Pancreas (tissue), 10 donors: ENCODE measurements around the gene RTRAF. TPM values are rescaled to one million over a fixed set of nuclear protein-coding genes. Genes with fewer than 3 reads are reported as not detected.
A peak's percentile ranks its signal among the peaks of the same experiment; 100 is the strongest.

Experiments used
- ATAC-seq, 4 donors: fragments of 200-7000 bp; cut with Tn5 transposase; one replicate each; pipeline versions ENCODE4 v1.8.0 to v1.9.1; 2020; ENCODE audit warnings: mild to moderate bottlenecking in 4 of 4, moderate library complexity in 4 of 4
- DNase-seq, 6 donors: peaks; one replicate each; pipeline ENCODE4 v3.0.0-alpha.2; 2020
- FAIRE-seq: peaks from 2 replicates; lab custom pipeline; 2012; peaks lifted over from hg19 to GRCh38; lab: Jason Lieb, UNC
- H3K27ac ChIP-seq, 4 donors: fragments of 200-600 bp; sonication (generic); 1 replicate in 3 of 4; 2 replicates in 1 of 4; pipeline versions ENCODE4 v1.5.0 to v1.8.0; 2020
- H3K27me3 ChIP-seq, 4 donors: fragments of 200-600 bp; one replicate each; pipeline ENCODE4 v1.8.0; 2021
- H3K36me3 ChIP-seq, 3 donors: fragments of 200-600 bp; sonication (generic) in 1 of 3; one replicate each; pipeline versions ENCODE4 v1.5.0 to v1.8.0; 2020 to 2021
- H3K4me1 ChIP-seq, 3 donors: fragments of 200-600 bp; one replicate each; pipeline ENCODE4 v1.8.0; 2021
- H3K4me3 ChIP-seq, 4 donors: fragments of 200-600 bp; sonication (generic) in 2 of 4; one replicate each; pipeline versions ENCODE4 v1.5.0 to v1.8.0; 2020 to 2021
- H3K9me3 ChIP-seq, 4 donors: fragments of 200-600 bp; one replicate each; pipeline ENCODE4 v1.8.0; 2021
- CTCF ChIP-seq, 4 donors: fragments of 200-600 bp; sonication (generic) in 3 of 4; IDR thresholded peaks; one replicate each; pipeline versions ENCODE4 v1.5.0 to v1.8.0; 2021; ENCODE audit warnings: antibody characterized with exemption in 4 of 4
- WGBS, 2 donors: extraction: QIAGEN DNeasy Blood & Tissue Kit; methylation state at CpG; one replicate each; pipeline ENCODE4 v1.1.7; 2013; 5-methylcytosine and 5-hydroxymethylcytosine counted together
- intact Hi-C, 3 donors: fragments of 100-400 bp; cut with DNase I; formaldehyde crosslinking; loops; one replicate each; pipeline versions ENCODE4 v1.11.1 to v1.14.2; 2022
- polyA plus RNA-seq, 2 donors: library from polyadenylated mRNA; stranded (reverse); fragments of 200-250 nt; gene quantifications; one replicate each; pipeline ENCODE4 v1.2.3, GENCODE V29; 2013
- total RNA-seq, 6 donors: library from RNA; stranded (reverse); fragmentation: NEBNext Ultra II Directional in 4 of 6; extraction: Animal tissue kit (Norgen Biotek cat#: 25700) in 4 of 6; gene quantifications; one replicate each; pipeline versions ENCODE4 v1.2.1 to v1.2.4, GENCODE V29; 2021 to 2023
- donor health status: healthy with polysubstance abuse.
- donor health status: DM: no; HTN: no; CAD: no; lungs with moderate emphysema.
- donor health status: DM: no; HTN: no; CAD: no.
- donor health status: control.
- donor health status: control.
- donor health status: Bipolar disorder and iron deficiency.
- donor health status: DM: yes; HTN: yes; CAD: no.
- donor health status: DM: no; HTN: no; CAD: no.
- donor health status: DM: no; HTN: no; CAD: no.
- donor health status: DM: yes; HTN: yes; CAD: no.

The RTRAF gene
- total and polyA plus RNA-seq, 8 donors, result 57.5 to 96.4 (median 69.0) TPM

DNA sequence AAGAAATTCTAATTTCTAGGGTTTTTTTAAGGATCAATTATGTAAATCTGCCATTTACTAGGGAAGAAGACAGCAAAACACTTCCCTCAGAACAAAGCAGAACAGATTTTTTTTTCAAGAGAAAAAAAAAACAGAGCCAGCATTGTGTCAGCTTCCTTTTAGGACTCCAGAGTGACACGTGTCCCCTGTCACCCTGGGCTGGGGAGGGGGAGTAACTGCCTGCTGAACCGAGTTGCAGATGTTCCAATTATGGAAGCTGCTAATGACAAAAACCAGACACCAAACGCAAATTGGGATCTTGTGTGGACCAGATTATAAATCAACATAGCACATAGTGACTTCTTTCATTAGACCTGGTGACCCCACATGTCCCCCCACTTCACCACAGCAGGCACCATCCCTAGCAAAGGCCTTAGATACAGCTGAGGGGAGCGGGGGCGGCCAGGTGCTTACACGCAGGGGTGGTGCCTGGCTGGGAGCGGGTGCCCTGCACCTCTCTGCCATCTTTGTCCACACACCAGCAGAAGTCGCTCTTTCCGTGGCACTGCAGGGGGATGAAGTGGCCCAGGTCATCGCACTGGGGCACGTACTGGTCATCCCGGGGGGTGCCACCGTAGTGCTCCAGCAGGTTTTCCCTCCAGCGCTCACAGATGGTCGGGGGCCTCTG is 25.4 kb downstream of the RTRAF start:
- 82% methylated on average over 15 of the region's 15 CpGs for WGBS, 2 donors
- DNase-seq (no peak), ATAC-seq (no peak), FAIRE-seq (no peak)
- H3K27me3 ChIP-seq, result no peaks in the 10 kb centered on the region
- no peak overlapping the region for H3K27ac ChIP-seq
- no peak for TF ChIP-seq CTCF (IDR thresholded peaks at IDR 0.05)
- peaks cover 0 to 18% (median 1%) of the 10 kb centered on the region in 3 donors for H3K36me3 ChIP-seq
- H3K4me1 ChIP-seq, result no peaks in the 10 kb centered on the region
- no peak overlapping the region for H3K4me3 ChIP-seq
- H3K9me3 ChIP-seq, result no peaks in the 10 kb centered on the region
- intact Hi-C loops, result no loop called here

DNA sequence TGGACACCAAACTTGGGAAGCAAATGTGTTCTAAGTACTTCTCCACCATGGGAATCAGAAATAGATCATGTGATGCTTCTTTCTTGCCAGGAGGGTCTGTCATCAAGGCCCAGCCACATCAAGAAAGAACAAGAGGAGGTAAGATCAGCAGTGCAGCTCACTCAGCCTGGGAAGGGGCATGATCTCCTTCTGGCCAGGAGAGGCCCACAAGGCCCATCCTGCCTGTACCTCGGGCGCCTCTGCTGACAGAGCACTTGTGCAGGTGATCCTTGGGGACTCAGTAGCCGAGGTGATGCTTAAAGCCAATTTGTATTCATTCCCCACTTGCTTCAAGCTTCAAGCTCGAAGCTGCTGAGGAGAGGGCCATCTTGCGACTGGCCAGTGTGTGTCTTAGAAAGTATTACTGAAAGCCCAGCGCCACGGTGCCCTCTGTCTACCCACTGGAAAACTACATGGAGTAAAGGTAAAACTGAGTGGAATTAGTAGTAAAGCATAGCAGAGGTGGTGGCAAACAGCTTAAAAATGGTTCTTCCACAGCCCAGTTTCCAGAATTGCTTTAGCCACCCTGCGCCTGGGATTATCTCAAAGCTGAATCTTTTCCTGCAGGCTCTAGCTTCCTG is 26.2 kb downstream of the RTRAF start:
- Histone ChIP-seq H3K27me3 (no peaks in the 10 kb centered on the region), H3K9me3 (no peaks in the 10 kb centered on the region), H3K27ac (no peak overlapping the region), H3K36me3 (peaks cover 0 to 10% (median 0%) of the 10 kb centered on the region in 3 donors), H3K4me3 (no peak overlapping the region), H3K4me1 (peaks cover 0 to 3% (median 0%) of the 10 kb centered on the region in 3 donors)
- intact Hi-C loops, result no loop called here
- DNase-seq (peak in 1 of 6 donors; percentile 48), FAIRE-seq (no peak), ATAC-seq (peak; percentile 55 to 80 (median 68))
- peak in 1 of 4 donors; percentile 12 for TF ChIP-seq CTCF (IDR thresholded peaks at IDR 0.05)
- WGBS, 2 donors, result 61 to 63% methylated on average over 8 of the region's 8 CpGs

DNA sequence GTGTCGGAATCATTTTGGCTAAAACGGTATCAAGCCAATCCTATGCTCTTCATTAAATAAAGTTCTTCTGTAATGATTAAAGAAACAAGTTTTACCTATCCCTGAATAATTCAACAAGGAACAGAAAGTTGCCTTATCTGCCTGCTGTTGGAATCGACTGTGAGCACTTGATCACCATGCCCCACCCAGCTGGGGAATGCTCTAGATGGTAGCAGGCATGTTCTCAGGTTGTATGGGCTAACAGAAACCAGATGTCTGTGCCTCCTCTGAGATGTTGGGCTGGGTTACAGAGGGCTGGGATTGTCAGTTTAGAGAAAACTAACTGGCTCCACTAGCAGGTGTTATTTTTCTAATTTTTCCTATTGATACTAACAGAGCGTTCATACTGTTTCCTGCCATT is 28.9 kb downstream of the RTRAF start:
- TF ChIP-seq CTCF (IDR thresholded peaks at IDR 0.05), result no peak
- H3K4me3 ChIP-seq, result no peak overlapping the region
- peaks cover 0 to 5% (median 0%) of the 10 kb centered on the region in 3 donors for H3K4me1 ChIP-seq
- no peak overlapping the region for H3K27ac ChIP-seq
- no peaks in the 10 kb centered on the region for H3K9me3 ChIP-seq
- no peak for FAIRE-seq
- 72 to 79% methylated on average over 4 of the region's 4 CpGs for WGBS, 2 donors
- no peak for ATAC-seq
- H3K36me3 ChIP-seq, result no peaks in the 10 kb centered on the region
- no peaks in the 10 kb centered on the region for H3K27me3 ChIP-seq
- intact Hi-C loops, result no loop called here
- no peak for DNase-seq

GRCh38 chr14:52018970-52019369 is 29.6 kb downstream of the RTRAF start:
- H3K4me3 ChIP-seq, result no peak overlapping the region
- WGBS, 2 donors, result 95% methylated on average over 8 of the region's 8 CpGs
- TF ChIP-seq CTCF (IDR thresholded peaks at IDR 0.05), result no peak
- H3K4me1 ChIP-seq, result peaks cover 0 to 5% (median 0%) of the 10 kb centered on the region in 3 donors
- H3K27ac ChIP-seq, result no peak overlapping the region
- no peak for ATAC-seq
- no peak for DNase-seq
- intact Hi-C loops, result no loop called here
- no peaks in the 10 kb centered on the region for H3K36me3 ChIP-seq
- FAIRE-seq, result no peak
- H3K27me3 ChIP-seq, result no peaks in the 10 kb centered on the region
- no peaks in the 10 kb centered on the region for H3K9me3 ChIP-seq
